ENCODE results near the gene SLX4. TPM values are rescaled to one million over a fixed set of nuclear protein-coding genes. Genes with fewer than 3 reads are reported as not detected.
A peak's percentile ranks its signal among the peaks of the same experiment; 100 is the strongest.

The SLX4 gene
- total RNA-seq, 4 donors from 2014 or later = 3.1 to 5.6 (median 3.9) TPM

GRCh38 chr16:3542601-3543373 lies 68.6 kb downstream of the SLX4 start:
- intact Hi-C loops (cut with DNase I) = no loop called here
- H3K36me3 ChIP-seq = peaks cover 0 to 36% (median 0%) of the 10 kb centered on the region in 3 donors

GRCh38 chr16:3541527-3542155 lies 69.8 kb downstream of the SLX4 start:
- Histone ChIP-seq H3K36me3 (peaks cover 0 to 40% (median 4%) of the 10 kb centered on the region in 3 donors), H3K4me3 (no peak overlapping the region), H3K9me3 (no peaks in the 10 kb centered on the region), H3K27me3 (no peaks in the 10 kb centered on the region), H3K27ac (no peak overlapping the region), H3K4me1 (peaks cover 0 to 9% (median 0%) of the 10 kb centered on the region in 3 donors)
- intact Hi-C loops (cut with DNase I) = no loop called here
- WGBS, 2 donors = 81 to 86% methylated on average over 7 to 9 of the region's 13 CpGs
- TF ChIP-seq CTCF (IDR thresholded peaks at IDR 0.05) = no peak
- no peak for TF ChIP-seq POLR2A (IDR thresholded peaks at IDR 0.05)
- DNase-seq = no peak

More at GRCh38 chr16:3542601-3543373, 68.6 kb downstream of the SLX4 start:
- no peaks in the 10 kb centered on the region for H3K9me3 ChIP-seq
- TF ChIP-seq CTCF (IDR thresholded peaks at IDR 0.05) (no peak), POLR2A (IDR thresholded peaks at IDR 0.05) (no peak)
- no peaks in the 10 kb centered on the region for H3K27me3 ChIP-seq
- no peak overlapping the region for H3K27ac ChIP-seq
- DNase-seq = no peak
- 78 to 79% methylated on average over 4 to 5 of the region's 6 CpGs for WGBS, 2 donors
- H3K4me1 ChIP-seq = no peaks in the 10 kb centered on the region
- no peak overlapping the region for H3K4me3 ChIP-seq

GRCh38 chr16:3538222-3538621 lies 73.2 kb downstream of the SLX4 start:
- H3K4me1 ChIP-seq = peaks cover 0 to 19% (median 0%) of the 10 kb centered on the region in 3 donors
- no peak for TF ChIP-seq POLR2A (IDR thresholded peaks at IDR 0.05)
- TF ChIP-seq CTCF (IDR thresholded peaks at IDR 0.05) = no peak
- 85 to 91% methylated on average over 4 of the region's 4 CpGs for WGBS, 2 donors
- H3K36me3 ChIP-seq = peaks cover 0 to 72% (median 4%) of the 10 kb centered on the region in 3 donors
- no peaks in the 10 kb centered on the region for H3K9me3 ChIP-seq
- DNase-seq = no peak
- intact Hi-C loops (cut with DNase I) = no loop called here
- no peak overlapping the region for H3K4me3 ChIP-seq
- no peaks in the 10 kb centered on the region for H3K27me3 ChIP-seq
- no peak overlapping the region for H3K27ac ChIP-seq

- H3K27me3 ChIP-seq = no peaks in the 10 kb centered on the region
- no peak for TF ChIP-seq POLR2A (IDR thresholded peaks at IDR 0.05)
- no peak for TF ChIP-seq CTCF (IDR thresholded peaks at IDR 0.05)
- no peak for DNase-seq
- WGBS, 2 donors = 56 to 60% methylated on average over 4 of the region's 4 CpGs
- H3K4me3 ChIP-seq = no peak overlapping the region
- peak overlapping the region in 1 of 4 donors; percentile 15 for H3K27ac ChIP-seq
- peaks cover 0 to 80% (median 4%) of the 10 kb centered on the region in 3 donors for H3K36me3 ChIP-seq
- peaks cover 0 to 19% (median 0%) of the 10 kb centered on the region in 3 donors for H3K4me1 ChIP-seq
- H3K9me3 ChIP-seq = no peaks in the 10 kb centered on the region
- intact Hi-C loops (cut with DNase I) = no loop called here
Observed at GRCh38 chr16:3536851-3537250, 74.6 kb downstream of the SLX4 start.

GRCh38 chr16:3536271-3536731 lies 75.1 kb downstream of the SLX4 start:
- 24 to 56% methylated on average over 3 of the region's 3 CpGs for WGBS, 2 donors
- no peak for TF ChIP-seq POLR2A (IDR thresholded peaks at IDR 0.05)
- TF ChIP-seq CTCF (IDR thresholded peaks at IDR 0.05) = no peak
- intact Hi-C loops (cut with DNase I) = no loop called here
- no peak for DNase-seq
- Histone ChIP-seq H3K27ac (peak overlapping the region in 1 of 4 donors; percentile 15), H3K36me3 (peaks cover 0 to 80% (median 4%) of the 10 kb centered on the region in 3 donors), H3K9me3 (no peaks in the 10 kb centered on the region), H3K27me3 (no peaks in the 10 kb centered on the region), H3K4me3 (no peak overlapping the region), H3K4me1 (peaks cover 0 to 19% (median 0%) of the 10 kb centered on the region in 3 donors)
